ENCODE data around the gene GFI1B.

- TF ChIP-seq, protein P1, sequence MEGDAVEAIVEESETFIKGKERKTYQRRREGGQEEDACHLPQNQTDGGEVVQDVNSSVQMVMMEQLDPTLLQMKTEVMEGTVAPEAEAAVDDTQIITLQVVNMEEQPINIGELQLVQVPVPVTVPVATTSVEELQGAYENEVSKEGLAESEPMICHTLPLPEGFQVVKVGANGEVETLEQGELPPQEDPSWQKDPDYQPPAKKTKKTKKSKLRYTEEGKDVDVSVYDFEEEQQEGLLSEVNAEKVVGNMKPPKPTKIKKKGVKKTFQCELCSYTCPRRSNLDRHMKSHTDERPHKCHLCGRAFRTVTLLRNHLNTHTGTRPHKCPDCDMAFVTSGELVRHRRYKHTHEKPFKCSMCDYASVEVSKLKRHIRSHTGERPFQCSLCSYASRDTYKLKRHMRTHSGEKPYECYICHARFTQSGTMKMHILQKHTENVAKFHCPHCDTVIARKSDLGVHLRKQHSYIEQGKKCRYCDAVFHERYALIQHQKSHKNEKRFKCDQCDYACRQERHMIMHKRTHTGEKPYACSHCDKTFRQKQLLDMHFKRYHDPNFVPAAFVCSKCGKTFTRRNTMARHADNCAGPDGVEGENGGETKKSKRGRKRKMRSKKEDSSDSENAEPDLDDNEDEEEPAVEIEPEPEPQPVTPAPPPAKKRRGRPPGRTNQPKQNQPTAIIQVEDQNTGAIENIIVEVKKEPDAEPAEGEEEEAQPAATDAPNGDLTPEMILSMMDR (IDR thresholded peaks at IDR 0.05) = no peak
- no peak for TF ChIP-seq FOXS1 (CRISPR knock-in tag; IDR thresholded peaks at IDR 0.05)
- TF ChIP-seq EP300 (IDR thresholded peaks at IDR 0.05) = no peak
- no peak for TF ChIP-seq NR3C1 (IDR thresholded peaks at IDR 0.05)
- TF ChIP-seq ZNF302 (CRISPR knock-in tag; IDR thresholded peaks at IDR 0.05) = no peak
- no peak for TF ChIP-seq JUN (IDR thresholded peaks at IDR 0.05)
- TF ChIP-seq BHLHE40 (IDR thresholded peaks at IDR 0.05; ENCODE audit: low read depth, low read length) = no peak
- TF ChIP-seq NFE2L2 (conservative IDR thresholded peaks at IDR 0.05; ENCODE audit: low read length) = no peak
- TF ChIP-seq, protein P2, sequence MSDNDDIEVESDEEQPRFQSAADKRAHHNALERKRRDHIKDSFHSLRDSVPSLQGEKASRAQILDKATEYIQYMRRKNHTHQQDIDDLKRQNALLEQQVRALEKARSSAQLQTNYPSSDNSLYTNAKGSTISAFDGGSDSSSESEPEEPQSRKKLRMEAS (IDR thresholded peaks at IDR 0.05) = no peak
- no peak for TF ChIP-seq CEBPB (IDR thresholded peaks at IDR 0.05)
- no peak for TF ChIP-seq ELK1 (IDR thresholded peaks at IDR 0.05; ENCODE audit: low read depth, low read length)
- no peak for TF ChIP-seq POLR2A (IDR thresholded peaks at IDR 0.05; ENCODE audit: low read length)
These were observed 9.9 kb downstream of the GFI1B start for GRCh38 chr9:132988244-132989013.
